HL-60 (cell line): ENCODE measurements around the gene TNFRSF9.
"Not testable (repeated sequence)": the region's sequence is repeated elsewhere in the genome, so short reads cannot be mapped to it uniquely, and the experiment has no call there.

ENCODE experiments used
- CTCF ChIP-seq: IDR thresholded peaks from one replicate; pipeline ENCODE4 v1.5.1; 2011; ENCODE audit warnings: low read length, control low read depth, inconsistent platforms; ENCODE audit not compliant: insufficient read depth
- GABPA ChIP-seq: IDR thresholded peaks from 2 replicates; pipeline ENCODE4 v1.6.1; 2012; ENCODE audit warnings: low read depth
- POLR2AphosphoS5 ChIP-seq: IDR thresholded peaks from 2 replicates; pipeline ENCODE4 v1.6.1; 2012; ENCODE audit warnings: low read depth
- REST ChIP-seq: IDR thresholded peaks from 2 replicates; pipeline ENCODE4 v1.6.1; 2012; ENCODE audit warnings: low read depth; ENCODE audit not compliant: insufficient replicate concordance

- TF ChIP-seq POLR2AphosphoS5, CTCF, REST, GABPA: not testable (repeated sequence)
These were observed 12.2 kb upstream of the TNFRSF9 start for GRCh38 chr1:7952791-7953190.
